GM21786 (cell line): Measurements from ENCODE around the gene RAB11B.
A peak's percentile ranks its signal among the peaks of the same experiment; 100 is the strongest.
"Not testable (repeated sequence)": the region's sequence is repeated elsewhere in the genome, so short reads cannot be mapped to it uniquely, and the experiment has no call there.

Experiments used
- ATAC-seq: cut with Tn5 transposase; IDR thresholded peaks from one replicate; pipeline ENCODE4 v1.9.1; 2021; ENCODE audit not compliant: unreplicated experiment

Gene RAB11B

DNA sequence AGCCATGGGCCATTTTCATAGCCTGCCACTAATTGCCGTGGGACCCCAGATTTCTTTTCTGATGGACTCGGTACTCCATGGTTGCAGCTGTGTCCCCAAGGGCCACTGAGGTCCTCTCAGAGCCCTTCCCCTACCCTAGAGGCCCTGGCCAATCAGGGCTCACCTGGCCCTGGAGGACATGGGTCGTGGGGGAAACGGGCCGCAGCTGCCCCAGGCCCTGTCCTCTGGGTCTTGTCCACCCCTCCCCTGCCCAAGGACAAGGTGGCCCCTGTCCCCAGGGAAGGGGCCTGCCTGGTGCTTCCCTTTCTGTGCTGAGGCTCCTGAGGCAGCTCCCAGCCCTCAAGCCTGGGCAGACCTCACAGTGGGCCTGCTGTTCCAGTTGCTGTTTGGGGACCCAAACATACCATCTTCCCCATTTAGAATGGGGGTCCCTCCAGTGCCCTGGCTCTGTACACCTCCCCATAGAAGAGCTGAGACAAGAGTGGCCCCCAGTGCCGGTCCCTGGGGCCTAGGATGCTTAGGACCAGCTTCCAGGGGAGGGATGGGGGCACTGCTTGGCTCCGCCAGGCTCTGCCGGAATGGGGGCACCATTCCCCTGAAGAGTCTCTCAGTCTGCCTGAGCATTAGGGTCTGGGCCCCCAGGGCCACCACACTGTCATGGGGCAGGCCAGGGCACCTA lies 3.2 kb downstream of the RAB11B start:
- ATAC-seq, result no peak

DNA sequence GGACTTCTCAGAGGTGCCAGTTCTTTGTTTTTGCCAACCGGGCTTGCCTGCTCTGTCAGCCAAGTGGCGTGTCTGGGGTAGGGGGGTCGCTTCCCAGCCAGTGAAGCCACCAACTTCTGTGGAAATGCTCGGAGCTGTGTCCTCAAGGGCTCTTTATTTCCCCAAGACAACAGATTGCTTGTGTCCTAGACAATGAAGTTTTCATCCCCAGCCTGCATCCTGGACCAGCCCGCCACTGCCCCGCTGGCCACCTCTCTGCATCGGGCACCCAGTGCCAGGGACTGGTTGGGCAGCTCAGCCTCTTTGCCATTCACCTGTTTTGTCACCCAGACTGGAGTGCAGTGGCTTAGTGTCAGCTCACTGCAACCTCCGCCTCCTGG lies 3.7 kb downstream of the RAB11B start:
- ATAC-seq, result no peak

DNA sequence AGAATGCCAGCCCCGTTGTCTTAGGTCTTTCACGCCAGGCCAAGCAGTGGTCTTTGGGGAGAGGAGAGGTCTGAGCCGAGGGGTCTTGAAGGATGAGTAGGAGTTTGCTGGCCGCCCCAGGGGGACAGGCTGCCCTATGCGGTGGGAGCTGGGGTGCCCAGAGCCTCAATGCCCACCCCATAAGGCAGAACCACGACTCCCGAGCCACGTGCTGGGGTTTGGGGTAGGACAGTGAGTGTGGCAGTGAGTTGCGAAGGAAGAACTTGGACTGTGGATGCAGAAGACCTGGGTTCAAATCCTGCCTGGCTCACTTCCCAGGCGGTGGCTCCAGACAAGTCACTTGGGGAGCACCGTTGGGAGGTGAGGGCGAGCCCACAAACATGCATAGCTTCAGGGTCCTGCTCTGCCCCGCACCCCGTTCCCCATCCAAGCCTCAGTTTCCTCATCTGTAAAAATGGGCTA lies 5.5 kb downstream of the RAB11B start:
- no peak for ATAC-seq

DNA sequence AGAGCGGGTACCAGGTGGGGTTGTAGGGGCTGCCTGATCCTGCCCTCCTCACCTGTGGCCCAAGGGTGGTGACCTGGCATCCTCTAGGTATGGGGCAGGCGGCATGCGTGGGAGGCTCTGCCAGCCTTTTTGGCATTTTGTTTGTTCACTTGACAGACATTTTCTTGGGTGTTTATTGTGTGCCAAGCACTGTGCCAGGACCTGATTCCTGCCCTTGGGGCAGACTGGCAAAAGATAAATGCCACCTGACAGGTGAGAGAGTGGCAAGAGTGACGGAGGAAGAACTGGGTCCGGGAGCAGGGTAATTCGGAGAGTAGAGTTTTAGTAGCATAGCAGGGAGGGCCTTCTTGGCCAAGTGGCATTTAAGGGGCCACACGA lies 6.0 kb downstream of the RAB11B start:
- ATAC-seq, result no peak

DNA sequence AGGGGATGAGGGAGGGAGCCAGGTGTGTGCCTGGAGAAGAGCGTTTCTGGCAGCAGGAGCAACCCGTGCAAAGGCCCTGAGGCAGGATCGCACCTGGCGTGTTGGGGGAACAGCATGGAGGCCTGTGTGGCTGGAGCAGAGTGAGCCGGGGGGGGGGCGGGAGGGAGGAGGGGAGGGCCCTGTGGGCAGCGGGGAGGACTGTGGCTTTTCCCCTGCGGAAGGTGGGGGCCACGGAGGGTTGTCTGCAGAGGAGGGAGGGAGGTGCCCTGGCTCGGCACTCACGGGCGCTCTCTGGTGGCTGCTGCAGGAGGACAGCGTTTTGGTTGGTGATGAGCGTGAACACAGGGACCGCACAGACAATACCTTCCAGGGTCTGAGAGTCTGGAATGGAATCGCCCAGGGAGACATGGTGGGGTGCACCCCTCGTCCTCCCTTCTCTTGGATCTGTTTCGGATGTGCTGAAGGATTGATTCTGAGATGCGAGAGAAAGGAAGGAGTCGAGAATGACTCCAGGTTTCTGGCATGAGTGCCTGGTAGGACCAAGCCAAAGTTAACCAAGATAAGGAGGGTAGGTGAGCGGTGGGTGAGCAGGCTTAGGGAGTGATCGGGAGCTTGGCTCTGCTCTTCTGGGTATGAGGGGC lies 6.5 kb downstream of the RAB11B start:
- ATAC-seq, result no peak

DNA sequence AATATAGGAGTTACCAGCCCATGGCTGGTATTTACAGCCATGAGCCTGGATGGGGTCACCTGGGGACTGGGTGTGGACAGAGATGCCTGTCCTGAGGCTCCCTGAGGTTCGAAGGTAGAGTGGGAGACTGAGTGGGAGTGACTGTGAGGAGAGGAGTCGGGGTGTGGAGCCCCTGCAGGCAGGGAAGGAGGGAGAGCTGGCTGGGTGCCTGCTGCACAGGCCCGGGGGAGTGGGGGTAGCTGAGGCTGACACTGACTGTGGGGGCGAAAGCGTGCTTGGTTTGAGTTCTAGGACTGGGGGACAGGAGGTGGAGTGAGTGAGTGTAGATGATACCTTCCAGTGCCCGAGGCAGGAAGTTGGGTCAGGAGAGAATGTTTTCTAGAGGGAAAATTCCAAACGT lies 7.1 kb downstream of the RAB11B start:
- ATAC-seq, result no peak

DNA sequence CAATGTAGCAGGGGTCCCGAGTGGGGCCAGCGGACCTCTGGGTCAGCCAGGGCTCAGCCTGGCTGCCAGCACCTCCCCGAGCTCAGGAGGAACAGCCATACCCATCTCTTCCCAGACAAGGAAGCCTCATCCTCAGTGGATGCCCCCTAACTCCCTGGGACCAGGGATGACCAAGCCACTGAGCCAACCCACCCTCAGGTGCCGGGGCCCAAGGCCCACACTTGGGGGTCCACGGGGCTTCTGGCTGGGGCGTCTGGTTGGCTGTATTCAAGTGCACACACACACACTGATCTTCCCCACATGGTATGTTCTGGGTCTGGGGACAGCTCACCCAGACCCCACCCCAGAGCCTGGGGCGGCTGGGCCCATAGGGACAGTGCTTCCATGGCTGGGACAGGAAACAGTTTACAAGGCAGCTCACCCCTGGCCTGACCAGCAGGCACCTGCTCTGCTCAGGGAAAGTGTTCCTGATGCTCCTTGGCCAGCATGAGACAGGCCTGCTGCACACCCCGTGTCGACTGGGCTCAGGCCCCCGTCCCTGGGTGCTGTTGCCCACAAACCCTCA lies 7.7 kb downstream of the RAB11B start:
- no peak for ATAC-seq

DNA sequence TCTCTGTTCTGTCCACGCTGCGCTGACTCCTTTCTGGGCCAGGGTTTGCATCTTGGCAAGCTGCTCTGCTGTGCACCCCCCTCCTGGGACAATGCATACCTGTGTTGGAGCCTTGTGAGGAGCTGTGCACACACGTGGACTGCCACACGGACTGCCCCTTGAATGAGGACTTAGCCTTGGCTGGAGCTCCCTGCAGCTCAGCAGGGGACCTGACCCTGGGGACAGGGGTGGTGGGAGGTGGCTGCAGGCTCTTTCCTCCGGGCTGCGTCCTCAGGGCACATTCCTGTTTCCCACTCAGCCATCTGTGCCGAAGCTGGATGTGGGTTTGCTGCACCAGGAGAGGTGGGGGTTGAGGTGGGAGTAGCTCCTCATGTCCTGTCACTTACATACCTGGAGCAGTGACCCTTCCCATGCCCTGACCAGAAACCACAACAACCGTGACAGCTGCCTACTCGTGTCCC lies 8.2 kb downstream of the RAB11B start:
- ATAC-seq, result no peak

DNA sequence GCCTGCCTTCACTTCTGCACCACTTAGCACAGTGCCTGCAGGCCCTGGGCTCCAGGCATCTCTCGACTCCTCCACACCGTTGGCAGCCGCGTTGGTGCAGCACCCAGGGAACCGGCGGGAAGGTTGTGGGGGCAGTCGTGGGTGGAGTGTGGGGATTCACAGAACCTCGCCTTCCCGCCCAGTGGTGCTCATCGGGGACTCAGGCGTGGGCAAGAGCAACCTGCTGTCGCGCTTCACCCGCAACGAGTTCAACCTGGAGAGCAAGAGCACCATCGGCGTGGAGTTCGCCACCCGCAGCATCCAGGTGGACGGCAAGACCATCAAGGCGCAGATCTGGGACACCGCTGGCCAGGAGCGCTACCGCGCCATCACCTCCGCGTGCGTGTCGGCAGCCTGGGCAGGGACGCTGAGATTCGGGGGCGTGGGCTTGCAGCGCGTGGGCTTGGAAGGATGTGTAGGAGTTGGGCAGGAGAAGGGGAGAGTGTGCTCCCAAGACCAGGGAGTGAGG lies 9.6 kb downstream of the RAB11B start:
- ATAC-seq, result no peak

DNA sequence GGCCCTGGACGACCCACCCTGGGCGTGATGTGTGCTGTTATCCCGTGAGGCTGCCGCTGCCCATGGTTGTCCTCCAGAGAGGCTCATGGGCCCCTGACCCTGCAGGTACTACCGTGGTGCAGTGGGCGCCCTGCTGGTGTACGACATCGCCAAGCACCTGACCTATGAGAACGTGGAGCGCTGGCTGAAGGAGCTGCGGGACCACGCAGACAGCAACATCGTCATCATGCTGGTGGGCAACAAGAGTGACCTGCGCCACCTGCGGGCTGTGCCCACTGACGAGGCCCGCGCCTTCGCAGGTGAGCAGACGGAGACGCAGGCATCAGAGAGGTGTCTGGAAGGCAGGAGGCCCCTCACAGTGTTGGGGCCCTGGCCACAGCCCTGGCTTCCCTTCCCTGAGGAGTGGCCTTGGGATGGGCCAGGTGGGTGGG lies 11.8 kb downstream of the RAB11B start:
- no peak for ATAC-seq

DNA sequence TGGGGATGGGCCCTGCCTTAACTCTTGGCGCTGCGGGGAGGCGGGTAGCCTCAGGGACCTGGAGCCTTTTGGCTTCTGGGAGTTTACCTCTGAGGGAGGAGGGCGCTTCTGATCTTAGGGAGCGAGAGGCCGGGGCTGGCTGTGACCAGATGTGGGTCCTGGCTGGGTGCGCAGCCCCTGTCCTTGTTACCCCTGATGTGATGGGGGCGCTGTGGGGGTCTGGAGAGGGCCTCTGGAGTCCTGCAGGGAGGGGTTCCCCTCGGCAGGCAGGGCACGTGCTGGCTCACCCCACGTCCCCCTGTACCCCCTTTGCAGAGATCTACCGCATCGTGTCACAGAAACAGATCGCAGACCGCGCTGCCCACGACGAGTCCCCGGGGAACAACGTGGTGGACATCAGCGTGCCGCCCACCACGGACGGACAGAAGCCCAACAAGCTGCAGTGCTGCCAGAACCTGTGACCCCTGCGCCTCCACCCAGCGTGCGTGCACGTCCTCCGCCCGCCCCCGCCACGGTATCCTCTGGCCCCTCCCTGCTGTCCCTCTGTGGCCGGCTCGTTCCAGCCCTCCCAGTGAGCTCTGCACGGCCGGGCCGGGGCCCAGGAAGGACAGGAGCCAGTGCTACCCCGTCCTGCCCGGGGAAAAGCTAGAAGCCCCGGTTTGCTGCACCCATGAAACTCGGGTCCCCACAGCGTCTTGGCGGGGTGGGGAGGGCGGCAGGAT lies 13.1 kb downstream of the RAB11B start:
- ATAC-seq, result no peak

DNA sequence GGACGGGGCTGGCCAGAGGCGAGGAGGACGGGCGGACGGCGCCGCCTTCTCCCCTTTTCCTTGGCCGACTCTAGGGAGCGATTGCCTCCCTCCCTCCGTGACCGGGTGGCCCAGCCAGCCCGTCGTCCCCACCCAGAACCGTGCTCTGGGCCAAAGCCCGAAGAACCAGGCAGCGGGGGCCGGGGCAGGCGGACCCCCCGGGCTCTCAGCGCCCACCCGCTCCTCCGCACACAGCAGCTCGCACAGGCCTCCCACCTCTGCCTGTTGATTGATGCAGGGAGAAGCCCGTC lies 13.6 kb downstream of the RAB11B start:
- ATAC-seq, result no peak

DNA sequence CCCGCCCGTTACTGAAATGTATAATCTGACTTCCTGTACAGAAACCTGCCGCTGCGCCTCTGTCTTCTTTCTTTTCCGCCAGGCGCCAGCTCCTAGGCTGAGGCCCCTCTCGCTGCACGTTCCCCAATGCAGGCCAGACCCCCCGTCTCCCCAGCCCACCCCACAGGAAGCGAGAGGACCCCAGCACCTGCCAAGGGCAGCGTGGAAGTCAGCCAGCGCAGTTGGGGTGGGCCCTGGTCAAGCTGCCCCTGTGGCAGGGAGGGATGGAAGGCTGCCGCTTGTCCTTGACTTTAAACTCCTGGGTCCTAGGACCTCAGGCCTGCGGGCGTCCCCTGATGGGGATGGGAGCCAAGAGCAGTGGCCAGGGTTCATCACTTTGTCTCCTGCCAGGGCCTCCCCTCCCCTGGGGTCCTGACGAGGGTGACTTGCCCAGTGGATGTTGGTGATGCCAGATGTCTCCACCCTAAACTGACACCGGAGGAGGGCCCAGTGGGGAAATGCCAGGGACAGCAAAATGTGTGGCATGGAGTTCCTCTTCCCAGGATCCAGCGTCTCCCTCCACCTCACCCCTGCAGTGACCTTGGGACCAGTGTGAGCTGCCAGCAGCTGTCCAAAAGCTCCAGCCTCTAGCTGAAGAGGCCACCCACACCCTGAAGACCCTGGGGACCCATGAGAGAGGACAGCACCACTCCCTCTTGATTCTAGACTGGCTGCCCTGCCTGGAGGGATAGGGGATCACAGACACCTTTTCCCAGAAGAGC lies 14.4 kb downstream of the RAB11B start:
- no peak for ATAC-seq

DNA sequence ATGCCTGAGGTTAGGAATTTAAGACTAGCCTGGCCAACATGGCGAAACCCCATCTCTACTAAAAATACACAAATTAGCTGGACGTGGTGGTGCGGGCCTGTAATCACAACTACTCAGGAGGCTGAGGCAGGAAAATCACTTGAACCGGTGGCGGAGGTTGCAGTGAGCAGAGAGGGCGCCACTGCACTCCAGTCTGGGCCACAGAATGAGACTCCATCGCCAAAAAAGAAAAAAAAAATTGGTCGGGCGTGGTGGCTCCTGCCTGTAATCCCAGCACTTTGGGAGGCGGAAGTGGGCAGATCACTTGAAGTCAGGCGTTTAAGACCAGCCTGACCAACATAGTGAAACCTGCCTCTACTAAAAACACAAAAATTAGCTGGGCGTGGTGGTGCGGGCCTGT lies 20.6 kb downstream of the RAB11B start:
- ATAC-seq, result not testable (repeated sequence)

DNA sequence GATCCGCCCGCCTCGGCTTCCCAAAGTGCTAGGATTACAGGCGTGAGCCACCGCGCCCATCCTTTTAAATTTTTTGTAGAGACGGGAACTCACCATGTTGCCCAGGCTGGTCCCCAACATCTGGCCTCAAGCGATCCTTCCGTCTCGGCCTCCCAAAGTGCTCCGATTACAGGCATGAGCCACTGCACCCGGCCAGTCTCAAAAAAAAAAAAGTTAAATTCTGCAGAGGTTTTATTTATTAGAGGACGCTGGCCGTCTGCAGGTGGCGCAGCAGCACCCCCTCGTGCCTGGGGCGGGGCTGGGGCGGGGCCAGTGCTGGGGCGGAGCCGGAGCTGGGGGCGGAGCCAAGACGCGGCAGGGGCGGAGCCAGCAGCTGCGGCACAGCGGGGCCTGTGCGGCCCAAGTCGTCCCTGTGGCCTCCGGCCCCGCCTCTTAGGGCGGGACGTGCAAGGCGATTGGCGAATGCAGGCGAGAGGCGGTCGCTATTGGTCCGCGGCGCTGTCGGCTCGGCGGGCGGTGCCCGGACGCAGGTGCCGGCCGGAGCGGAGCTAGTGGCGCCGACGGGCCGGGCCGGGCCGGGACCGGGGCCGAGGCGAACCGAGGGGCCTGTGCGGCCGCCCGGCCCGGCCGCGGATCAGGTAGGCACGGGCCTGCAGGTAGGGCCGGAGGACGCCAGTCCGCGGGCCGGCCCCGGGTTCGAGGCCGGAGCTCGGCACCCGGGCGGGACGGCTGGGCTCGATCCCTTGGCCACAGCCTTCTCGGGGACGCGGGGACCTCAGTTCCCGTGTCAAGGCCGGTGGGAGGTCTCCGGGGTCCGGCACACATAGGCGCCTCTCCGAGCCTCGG lies 22.8 kb downstream of the RAB11B start, which contains the start of gene MARCHF2:
TSS of gene MARCHF2 (plus strand) at position 523 of the 846 bp plus-strand sequence. CDS start 8,536 bp downstream, outside the sequence.
- peak; percentile 94 for ATAC-seq

DNA sequence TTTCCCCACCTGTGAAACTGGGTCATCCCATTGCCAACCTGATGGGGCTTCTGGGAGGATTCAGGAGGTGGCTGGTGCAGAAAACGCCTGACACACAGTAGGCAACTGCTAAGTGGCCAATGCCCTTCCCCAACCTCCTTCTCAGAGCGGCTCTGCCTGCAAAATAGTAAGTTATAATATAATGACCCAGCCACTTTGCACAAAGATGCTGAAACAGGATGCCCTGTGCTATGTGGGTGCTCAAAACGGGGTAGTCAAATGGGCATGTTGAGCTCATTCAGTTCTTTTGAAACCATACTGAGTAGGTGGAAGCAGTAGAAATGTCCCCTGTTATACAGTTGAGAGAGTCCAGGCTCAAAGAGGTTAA lies 23.5 kb downstream of the RAB11B start:
- no peak for ATAC-seq

DNA sequence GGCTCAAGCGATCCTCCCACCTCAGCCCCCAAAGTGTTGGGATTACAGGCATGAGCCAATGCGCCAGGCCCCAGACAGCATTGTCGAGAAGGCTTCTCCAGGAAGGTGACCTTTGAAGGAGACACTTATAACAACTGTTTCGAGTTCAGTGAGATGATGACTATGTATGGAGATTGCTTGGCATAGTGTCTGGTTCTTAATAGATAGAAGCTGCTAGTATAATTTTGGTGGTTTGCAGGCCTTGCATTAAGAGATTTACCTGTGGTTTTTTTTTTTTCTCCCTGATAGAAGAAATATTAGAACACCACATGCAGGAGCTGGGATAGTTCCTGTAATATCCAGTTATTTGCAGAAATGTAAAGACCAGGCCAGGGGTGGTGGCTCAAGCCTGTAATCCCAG lies 26.6 kb downstream of the RAB11B start:
- no peak for ATAC-seq

DNA sequence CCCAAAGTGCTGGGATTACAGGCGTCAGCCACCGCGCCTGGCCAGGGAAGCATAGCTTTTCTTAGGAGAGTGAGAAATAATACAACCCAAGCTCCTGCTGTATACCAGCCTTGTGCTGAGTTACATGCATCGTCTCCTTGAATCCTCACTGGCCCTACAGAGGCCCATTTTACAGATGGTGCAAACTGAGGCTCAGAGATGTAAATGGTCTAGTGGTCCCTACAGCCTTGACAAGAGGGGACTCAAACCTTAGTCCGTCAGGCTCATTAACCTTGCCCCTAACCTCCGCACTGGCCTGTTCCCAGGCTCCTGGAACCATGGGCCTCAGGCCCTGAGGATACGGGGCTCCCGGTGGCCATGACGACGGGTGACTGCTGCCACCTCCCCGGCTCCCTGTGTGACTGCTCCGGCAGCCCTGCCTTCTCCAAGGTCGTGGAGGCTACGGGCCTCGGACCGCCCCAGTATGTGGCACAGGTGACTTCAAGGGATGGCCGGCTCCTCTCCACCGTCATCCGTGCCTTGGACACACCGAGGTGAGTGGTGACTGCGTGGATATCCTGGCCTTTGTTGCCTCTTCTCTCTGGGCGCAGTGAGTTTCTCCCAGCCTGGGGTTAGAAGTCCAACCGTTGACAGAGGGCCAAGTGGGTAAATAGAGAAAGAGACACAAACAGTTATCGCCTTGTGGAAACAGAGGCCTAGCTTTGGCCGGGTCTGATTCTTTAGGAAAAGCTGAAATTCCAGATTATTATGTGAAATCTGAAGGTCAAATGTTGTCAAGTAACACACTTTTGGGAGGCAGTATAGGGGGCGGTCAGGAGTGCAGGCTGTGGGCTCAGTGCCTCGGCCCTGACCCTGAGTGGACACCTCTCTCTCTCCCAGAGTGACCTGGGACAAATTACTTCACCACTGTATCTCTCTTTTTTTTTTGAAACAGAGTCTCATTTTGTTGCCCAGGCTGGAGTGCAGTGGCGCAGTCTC lies 31.6 kb downstream of the RAB11B start:
- no peak for ATAC-seq

DNA sequence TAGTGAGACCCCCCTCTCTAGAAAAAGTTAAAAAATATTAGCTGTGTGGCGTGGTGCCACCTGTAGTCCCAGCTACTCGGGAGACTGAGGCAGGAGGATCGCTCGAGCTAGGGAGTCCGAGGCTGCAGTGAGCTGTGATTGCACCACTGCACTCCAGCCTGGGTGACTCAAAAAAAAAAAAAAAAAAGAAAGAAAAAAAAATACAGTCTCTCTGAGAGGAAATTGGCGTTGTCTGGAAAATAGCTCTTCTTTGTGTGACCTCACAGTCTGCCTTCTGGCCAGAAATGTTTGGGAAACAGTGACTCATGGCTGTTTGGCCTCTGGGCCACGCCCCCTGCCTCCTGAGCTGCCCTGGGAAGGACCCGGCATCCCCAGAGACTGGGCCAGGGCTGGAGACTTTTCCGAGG lies 33.7 kb downstream of the RAB11B start:
- no peak for ATAC-seq
